Sigmoid colon (tissue), 7 donors: ENCODE results near the gene TEX50. TPM values are rescaled to one million over a fixed set of nuclear protein-coding genes. Genes with fewer than 3 reads are reported as not detected.
"Not testable (repeated sequence)": the region's sequence is repeated elsewhere in the genome, so short reads cannot be mapped to it uniquely, and the experiment has no call there.

Experiments used
- DNase-seq: peaks from one replicate; pipeline ENCODE4 v3.0.0-alpha.2; 2019
- H3K27ac ChIP-seq, 4 donors: fragments of 200-600 bp; sonication (generic); one replicate each; pipeline ENCODE4 v1.5.1; 2016 to 2019; ENCODE audit warnings: mild to moderate bottlenecking in 1 of 4
- H3K27me3 ChIP-seq, 3 donors: fragments of 200-600 bp; sonication (generic); one replicate each; pipeline ENCODE4 v1.5.1; 2019; ENCODE audit warnings: mild to moderate bottlenecking in 1 of 3
- H3K36me3 ChIP-seq, 4 donors: fragments of 200-600 bp; sonication (generic); one replicate each; pipeline ENCODE4 v1.5.1; 2016 to 2019
- H3K4me1 ChIP-seq, 4 donors: fragments of 200-600 bp; sonication (generic); one replicate each; pipeline ENCODE4 v1.5.1; 2017 to 2019
- H3K4me3 ChIP-seq, 4 donors: fragments of 200-600 bp; sonication (generic); one replicate each; pipeline ENCODE4 v1.5.1; 2017 to 2019; ENCODE audit warnings: mild to moderate bottlenecking in 2 of 4, moderate library complexity in 1 of 4
- H3K9me3 ChIP-seq, 4 donors: fragments of 200-600 bp in 3 of 4; sonication (generic) in 3 of 4; one replicate each; pipeline versions ENCODE4 v1.5.1 to v1.6.1; 2013 to 2019
- EP300 ChIP-seq, 4 donors: sonication (generic); formaldehyde crosslinking; IDR thresholded peaks; one replicate each; pipeline ENCODE4 v1.6.1; 2017; ENCODE audit warnings: antibody characterized with exemption in 4 of 4
- POLR2A ChIP-seq, 2 donors: fragments of 450-650 bp; IDR thresholded peaks; one replicate each; pipeline ENCODE4 v1.6.1; 2016; ENCODE audit warnings: antibody characterized with exemption in 2 of 2, mild to moderate bottlenecking in 2 of 2, moderate library complexity in 2 of 2
- POLR2AphosphoS5 ChIP-seq, 4 donors: sonication (generic); formaldehyde crosslinking; IDR thresholded peaks; one replicate each; pipeline ENCODE4 v1.6.1; 2017; ENCODE audit warnings: antibody characterized with exemption in 4 of 4
- WGBS, 2 donors: extraction: QIAGEN DNeasy Blood & Tissue Kit; methylation state at CpG; one replicate each; pipeline ENCODE4 v1.1.7; 2013; 5-methylcytosine and 5-hydroxymethylcytosine counted together
- intact Hi-C: fragments of 100-400 bp; cut with DNase I; formaldehyde crosslinking; loops from one replicate; pipeline ENCODE4 v1.15.1; 2023
- polyA plus RNA-seq, 3 donors: library from polyadenylated mRNA; stranded (reverse); fragments of 200-250 nt; gene quantifications; one replicate each; pipeline ENCODE4 v1.2.3, GENCODE V29; 2013
- total RNA-seq, 4 donors: library from RNA; depleted of rRNA; stranded (reverse); fragments of >200 nt; gene quantifications; one replicate each; pipeline ENCODE4 v1.1.0, GENCODE V29; 2016
- TF ChIP-seq, protein P1 (sequence below), 4 experiments: fragments of 450-650 bp in 3 of 4; fragments of 200-600 bp in 1 of 4; IDR thresholded peaks; one replicate each; pipeline ENCODE4 v1.5.1; 2016 to 2019; ENCODE audit warnings: antibody characterized with exemption in 4 of 4, mild to moderate bottlenecking in 3 of 4, moderate library complexity in 2 of 4
- donor health status: healthy with polysubstance abuse.
- donor health status: Bipolar disorder and iron deficiency.
- donor health status: healthy.

The TEX50 gene, protein sequence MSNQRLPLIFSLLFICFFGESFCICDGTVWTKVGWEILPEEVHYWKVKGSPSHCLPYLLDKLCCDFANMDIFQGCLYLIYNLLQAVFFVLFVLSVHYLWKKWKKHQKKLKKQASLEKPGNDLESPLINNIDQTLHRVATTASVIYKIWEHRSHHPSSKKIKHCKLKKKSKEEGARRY
- total RNA-seq, result not detected
- polyA plus RNA-seq, result not detected

DNA sequence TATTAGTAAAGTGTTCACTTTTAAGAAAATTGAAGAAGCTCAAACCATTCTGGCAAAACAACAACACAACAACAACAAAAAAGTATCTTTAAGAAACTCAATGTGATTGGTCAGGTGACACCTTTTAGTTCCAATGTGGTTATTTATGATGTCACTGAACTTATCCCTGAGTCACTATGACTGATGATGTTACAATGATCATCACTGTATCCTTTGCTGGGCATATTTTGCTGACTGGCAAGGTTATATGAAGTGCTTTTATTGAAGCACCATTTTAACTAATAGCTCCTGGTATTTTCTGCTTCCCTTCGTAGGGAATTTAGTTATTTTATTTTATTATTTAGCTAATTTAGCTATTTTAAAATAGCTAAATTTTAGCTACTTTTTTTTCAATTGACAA, at the start of gene TEX50:
Gene TEX50 (plus strand): TSS at position 223 of the 400 bp plus-strand sequence. CDS start 184 bp downstream, outside the sequence.
- WGBS, 2 donors, result 87 to 91% methylated on average over 1 of the region's 1 CpG
- no peaks in the 10 kb centered on the region for H3K9me3 ChIP-seq
- H3K4me3 ChIP-seq, result no peak within 1 kb of the TSS
- no peak for DNase-seq
- no peak within 1 kb of the TSS for H3K27ac ChIP-seq
- no peaks in the 10 kb centered on the region for H3K27me3 ChIP-seq
- intact Hi-C loops, result no loop called here
- TF ChIP-seq POLR2A (IDR thresholded peaks at IDR 0.05), result no peak
- no peak for TF ChIP-seq EP300 (IDR thresholded peaks at IDR 0.05)
- TF ChIP-seq, protein P1, sequence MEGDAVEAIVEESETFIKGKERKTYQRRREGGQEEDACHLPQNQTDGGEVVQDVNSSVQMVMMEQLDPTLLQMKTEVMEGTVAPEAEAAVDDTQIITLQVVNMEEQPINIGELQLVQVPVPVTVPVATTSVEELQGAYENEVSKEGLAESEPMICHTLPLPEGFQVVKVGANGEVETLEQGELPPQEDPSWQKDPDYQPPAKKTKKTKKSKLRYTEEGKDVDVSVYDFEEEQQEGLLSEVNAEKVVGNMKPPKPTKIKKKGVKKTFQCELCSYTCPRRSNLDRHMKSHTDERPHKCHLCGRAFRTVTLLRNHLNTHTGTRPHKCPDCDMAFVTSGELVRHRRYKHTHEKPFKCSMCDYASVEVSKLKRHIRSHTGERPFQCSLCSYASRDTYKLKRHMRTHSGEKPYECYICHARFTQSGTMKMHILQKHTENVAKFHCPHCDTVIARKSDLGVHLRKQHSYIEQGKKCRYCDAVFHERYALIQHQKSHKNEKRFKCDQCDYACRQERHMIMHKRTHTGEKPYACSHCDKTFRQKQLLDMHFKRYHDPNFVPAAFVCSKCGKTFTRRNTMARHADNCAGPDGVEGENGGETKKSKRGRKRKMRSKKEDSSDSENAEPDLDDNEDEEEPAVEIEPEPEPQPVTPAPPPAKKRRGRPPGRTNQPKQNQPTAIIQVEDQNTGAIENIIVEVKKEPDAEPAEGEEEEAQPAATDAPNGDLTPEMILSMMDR (IDR thresholded peaks at IDR 0.05), result no peak
- no peak for TF ChIP-seq POLR2AphosphoS5 (IDR thresholded peaks at IDR 0.05)
- no peaks in the 10 kb centered on the region for H3K4me1 ChIP-seq
- H3K36me3 ChIP-seq, result no peaks in the 10 kb centered on the region

DNA sequence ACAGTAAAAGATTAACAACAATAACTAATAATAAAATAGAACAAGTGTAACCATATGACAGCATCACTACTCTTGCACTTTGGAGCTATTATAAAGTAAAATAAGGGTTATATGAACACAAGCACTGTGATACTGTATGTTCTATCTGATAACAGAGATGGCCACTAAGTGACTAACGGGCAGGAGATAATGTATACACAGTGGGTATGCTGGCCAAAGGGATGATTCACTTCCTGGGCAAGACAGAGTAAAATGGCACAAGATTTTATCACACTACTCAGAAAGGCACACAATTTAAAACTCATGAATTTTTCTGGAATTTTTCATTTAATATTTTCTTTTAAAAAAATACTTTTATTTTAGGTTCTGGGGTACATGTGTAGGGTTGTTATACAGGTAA, 44.6 kb upstream of the TEX50 start:
- no peaks in the 10 kb centered on the region for H3K27me3 ChIP-seq
- no peak overlapping the region for H3K27ac ChIP-seq
- no peaks in the 10 kb centered on the region for H3K36me3 ChIP-seq
- no peak for DNase-seq
- no peak overlapping the region for H3K4me3 ChIP-seq
- no peaks in the 10 kb centered on the region for H3K9me3 ChIP-seq
- WGBS, 2 donors, result 18 to 58% methylated on average over 1 of the region's 1 CpG
- intact Hi-C loops, result no loop called here
- no peaks in the 10 kb centered on the region for H3K4me1 ChIP-seq
- no peak for TF ChIP-seq POLR2A (IDR thresholded peaks at IDR 0.05)
- no peak for TF ChIP-seq POLR2AphosphoS5 (IDR thresholded peaks at IDR 0.05)
- TF ChIP-seq EP300 (IDR thresholded peaks at IDR 0.05), result no peak
- TF ChIP-seq, protein P1 (IDR thresholded peaks at IDR 0.05), result no peak

DNA sequence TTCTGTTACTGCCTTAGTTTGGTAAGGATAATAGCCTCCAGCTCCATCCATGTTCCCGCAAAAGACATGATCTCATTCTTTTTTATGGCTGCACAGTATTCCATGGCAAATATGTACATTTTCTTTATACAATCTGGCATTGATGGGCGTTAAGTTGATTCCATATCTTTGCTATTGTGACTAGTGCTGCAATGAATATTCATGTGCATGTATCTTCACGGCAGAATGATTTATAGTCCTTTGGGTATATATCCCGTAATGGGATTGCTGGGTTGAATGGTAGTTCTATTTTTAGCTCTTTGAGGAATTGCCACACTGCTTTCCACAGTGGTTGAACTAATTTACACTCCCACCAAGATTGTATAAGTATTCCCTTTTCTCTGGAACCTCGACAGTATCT, 44.0 kb upstream of the TEX50 start:
- intact Hi-C loops, H3K27me3 ChIP-seq, H3K4me1 ChIP-seq, H3K27ac ChIP-seq, H3K36me3 ChIP-seq, H3K9me3 ChIP-seq, H3K4me3 ChIP-seq, DNase-seq: not testable (repeated sequence)
- WGBS, 2 donors, result 54 to 81% methylated on average over 5 of the region's 5 CpGs

DNA sequence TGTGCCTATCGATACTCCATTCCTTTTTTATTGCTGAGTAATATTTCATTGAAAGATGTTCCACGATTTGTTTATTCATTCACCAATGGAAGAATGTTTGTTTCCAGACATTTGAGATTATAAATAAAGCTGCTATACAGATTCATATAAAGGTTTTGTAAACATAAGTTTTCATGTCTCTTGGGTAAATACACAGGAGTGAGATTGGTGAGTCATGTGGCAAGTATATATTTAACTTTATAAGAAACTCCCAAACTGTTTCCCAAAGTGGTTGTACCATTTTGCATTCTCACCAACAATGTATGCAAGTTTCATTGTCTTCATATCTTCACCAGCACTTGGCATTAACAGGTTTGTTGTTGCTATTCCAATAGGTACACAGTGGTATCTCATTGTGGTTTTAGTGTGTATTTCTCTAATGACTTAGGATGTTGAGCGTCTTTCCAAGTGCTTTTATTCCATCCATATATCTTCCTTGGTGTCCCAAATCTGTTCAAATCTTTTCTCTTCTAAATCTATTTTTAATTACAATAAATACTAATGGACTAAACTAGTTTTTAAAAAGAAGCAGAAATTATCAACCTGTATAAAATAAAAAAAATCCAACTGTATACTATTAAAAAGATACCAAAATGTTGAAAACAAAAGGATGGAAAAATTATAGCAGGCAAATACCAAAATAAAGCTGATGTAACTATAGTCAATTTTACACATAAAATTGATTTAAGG, 38.9 kb upstream of the TEX50 start:
- H3K36me3 ChIP-seq, result no peaks in the 10 kb centered on the region
- no peaks in the 10 kb centered on the region for H3K9me3 ChIP-seq
- 86 to 91% methylated on average over 3 of the region's 3 CpGs for WGBS, 2 donors
- H3K27me3 ChIP-seq, result no peaks in the 10 kb centered on the region
- no peak for DNase-seq
- H3K4me1 ChIP-seq, result no peaks in the 10 kb centered on the region
- intact Hi-C loops, result no loop called here
- TF ChIP-seq, protein P1 (IDR thresholded peaks at IDR 0.05), result no peak
- TF ChIP-seq POLR2A (IDR thresholded peaks at IDR 0.05), result no peak
- no peak for TF ChIP-seq EP300 (IDR thresholded peaks at IDR 0.05)
- TF ChIP-seq POLR2AphosphoS5 (IDR thresholded peaks at IDR 0.05), result no peak
- H3K4me3 ChIP-seq, result no peak overlapping the region
- no peak overlapping the region for H3K27ac ChIP-seq

DNA sequence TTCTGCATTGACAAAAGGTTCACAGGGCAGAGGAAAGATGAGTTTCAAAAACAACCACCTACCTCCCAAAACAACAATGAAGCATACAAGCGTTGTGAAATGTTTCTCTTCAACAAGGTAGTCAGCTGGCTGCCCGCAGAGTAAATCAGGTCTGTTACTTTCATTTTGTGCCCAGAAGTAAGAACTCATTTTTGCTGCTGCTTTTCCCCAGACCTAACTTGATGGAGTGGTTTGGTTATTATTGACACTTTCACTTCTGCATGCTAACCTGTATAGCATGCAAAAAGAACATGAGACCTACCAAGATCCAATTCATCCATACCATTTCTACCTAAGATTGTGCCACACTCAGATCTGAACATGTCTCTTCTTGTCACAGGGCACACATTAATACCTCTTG, 33.5 kb upstream of the TEX50 start:
- Histone ChIP-seq H3K27ac (no peak overlapping the region), H3K27me3 (no peaks in the 10 kb centered on the region), H3K36me3 (no peaks in the 10 kb centered on the region), H3K4me1 (no peaks in the 10 kb centered on the region), H3K9me3 (no peaks in the 10 kb centered on the region), H3K4me3 (no peak overlapping the region)
- DNase-seq, result no peak
- TF ChIP-seq EP300 (IDR thresholded peaks at IDR 0.05) (no peak), POLR2A (IDR thresholded peaks at IDR 0.05) (no peak), POLR2AphosphoS5 (IDR thresholded peaks at IDR 0.05) (no peak)
- TF ChIP-seq, protein P1 (IDR thresholded peaks at IDR 0.05), result no peak
- intact Hi-C loops, result no loop called here
- whole genome bisulfite sequencing, 2 donors, result 74 to 80% methylated on average over 2 of the region's 2 CpGs
